Measurements from ENCODE around the gene NR4A1.

NR4A1 gene

GRCh38 chr12:52061470-52062166 is 10.4 kb downstream of the NR4A1 start:
- H4K20me1 ChIP-seq (ENCODE audit: insufficient read depth, low read length, poor library complexity, severe bottlenecking): no peaks in the 10 kb centered on the region
- H3K4me3 ChIP-seq (ENCODE audit: low read length, poor library complexity, severe bottlenecking): no peak overlapping the region
- H3K79me2 ChIP-seq (ENCODE audit: insufficient read depth, low read length): no peaks in the 10 kb centered on the region
- H2AFZ ChIP-seq (ENCODE audit: low read length): no peak overlapping the region
- H3K4me1 ChIP-seq (ENCODE audit: insufficient read depth, low read length, poor library complexity, severe bottlenecking): peaks cover 4% of the 10 kb centered on the region
- no peaks in the 10 kb centered on the region for H3F3A ChIP-seq (ENCODE audit: low read depth)
- no peaks in the 10 kb centered on the region for H3K36me3 ChIP-seq (ENCODE audit: insufficient read depth, low read length)
- no peak overlapping the region for H3K4me2 ChIP-seq (ENCODE audit: low read depth, low read length, poor library complexity, severe bottlenecking)
- H3K9ac ChIP-seq (ENCODE audit: low read depth, low read length, poor library complexity, severe bottlenecking): no peak overlapping the region
- TF ChIP-seq CTCF (conservative IDR thresholded peaks at IDR 0.05; ENCODE audit: low read length) (no peak), EZH2phosphoT487 (IDR thresholded peaks at IDR 0.05; ENCODE audit: borderline replicate concordance) (no peak)
- no peaks in the 10 kb centered on the region for H3K27me3 ChIP-seq (ENCODE audit: insufficient read depth, low read length, poor library complexity, severe bottlenecking)
- no peaks in the 10 kb centered on the region for H3K9me2 ChIP-seq (replicated peaks; ENCODE audit: low read depth, low read length)
- no peaks in the 10 kb centered on the region for H3K9me3 ChIP-seq (ENCODE audit: insufficient read depth, low read depth, low read length)

GRCh38 chr12:52062167-52063081 is 11.2 kb downstream of the NR4A1 start:
- no peaks in the 10 kb centered on the region for H3K9me3 ChIP-seq (ENCODE audit: insufficient read depth, low read depth, low read length)
- H3K27me3 ChIP-seq (ENCODE audit: insufficient read depth, low read length, poor library complexity, severe bottlenecking): no peaks in the 10 kb centered on the region
- H3K4me3 ChIP-seq (ENCODE audit: low read length, poor library complexity, severe bottlenecking): no peak overlapping the region
- H2AFZ ChIP-seq (ENCODE audit: low read length): no peak overlapping the region
- no peak for TF ChIP-seq EZH2phosphoT487 (IDR thresholded peaks at IDR 0.05; ENCODE audit: borderline replicate concordance)
- TF ChIP-seq CTCF (conservative IDR thresholded peaks at IDR 0.05; ENCODE audit: low read length): no peak
- H4K20me1 ChIP-seq (ENCODE audit: insufficient read depth, low read length, poor library complexity, severe bottlenecking): no peaks in the 10 kb centered on the region
- no peaks in the 10 kb centered on the region for H3K79me2 ChIP-seq (ENCODE audit: insufficient read depth, low read length)
- H3K9ac ChIP-seq (ENCODE audit: low read depth, low read length, poor library complexity, severe bottlenecking): no peak overlapping the region
- H3K4me2 ChIP-seq (ENCODE audit: low read depth, low read length, poor library complexity, severe bottlenecking): no peak overlapping the region
- no peaks in the 10 kb centered on the region for H3F3A ChIP-seq (ENCODE audit: low read depth)
- no peaks in the 10 kb centered on the region for H3K9me2 ChIP-seq (replicated peaks; ENCODE audit: low read depth, low read length)
- H3K4me1 ChIP-seq (ENCODE audit: insufficient read depth, low read length, poor library complexity, severe bottlenecking): peaks cover 4% of the 10 kb centered on the region
- H3K36me3 ChIP-seq (ENCODE audit: insufficient read depth, low read length): no peaks in the 10 kb centered on the region

GRCh38 chr12:52063082-52063924 is 12.1 kb downstream of the NR4A1 start:
- Histone ChIP-seq H3K4me2 (ENCODE audit: low read depth, low read length, poor library complexity, severe bottlenecking) (no peak overlapping the region), H3K9ac (ENCODE audit: low read depth, low read length, poor library complexity, severe bottlenecking) (no peak overlapping the region), H3K79me2 (ENCODE audit: insufficient read depth, low read length) (no peaks in the 10 kb centered on the region), H3K9me2 (replicated peaks; ENCODE audit: low read depth, low read length) (no peaks in the 10 kb centered on the region), H3K36me3 (ENCODE audit: insufficient read depth, low read length) (no peaks in the 10 kb centered on the region), H3F3A (ENCODE audit: low read depth) (no peaks in the 10 kb centered on the region), H3K9me3 (ENCODE audit: insufficient read depth, low read depth, low read length) (no peaks in the 10 kb centered on the region), H3K4me1 (ENCODE audit: insufficient read depth, low read length, poor library complexity, severe bottlenecking) (peaks cover 4% of the 10 kb centered on the region), H2AFZ (ENCODE audit: low read length) (no peak overlapping the region), H3K27me3 (ENCODE audit: insufficient read depth, low read length, poor library complexity, severe bottlenecking) (no peaks in the 10 kb centered on the region), H3K4me3 (ENCODE audit: low read length, poor library complexity, severe bottlenecking) (no peak overlapping the region), H4K20me1 (ENCODE audit: insufficient read depth, low read length, poor library complexity, severe bottlenecking) (no peaks in the 10 kb centered on the region)
- TF ChIP-seq EZH2phosphoT487 (IDR thresholded peaks at IDR 0.05; ENCODE audit: borderline replicate concordance) (no peak), CTCF (conservative IDR thresholded peaks at IDR 0.05; ENCODE audit: low read length) (no peak)
